ENCODE measurements around the gene STARD8.
"Not testable (repeated sequence)": the region's sequence is repeated elsewhere in the genome, so short reads cannot be mapped to it uniquely, and the experiment has no call there.

The STARD8 gene, protein sequence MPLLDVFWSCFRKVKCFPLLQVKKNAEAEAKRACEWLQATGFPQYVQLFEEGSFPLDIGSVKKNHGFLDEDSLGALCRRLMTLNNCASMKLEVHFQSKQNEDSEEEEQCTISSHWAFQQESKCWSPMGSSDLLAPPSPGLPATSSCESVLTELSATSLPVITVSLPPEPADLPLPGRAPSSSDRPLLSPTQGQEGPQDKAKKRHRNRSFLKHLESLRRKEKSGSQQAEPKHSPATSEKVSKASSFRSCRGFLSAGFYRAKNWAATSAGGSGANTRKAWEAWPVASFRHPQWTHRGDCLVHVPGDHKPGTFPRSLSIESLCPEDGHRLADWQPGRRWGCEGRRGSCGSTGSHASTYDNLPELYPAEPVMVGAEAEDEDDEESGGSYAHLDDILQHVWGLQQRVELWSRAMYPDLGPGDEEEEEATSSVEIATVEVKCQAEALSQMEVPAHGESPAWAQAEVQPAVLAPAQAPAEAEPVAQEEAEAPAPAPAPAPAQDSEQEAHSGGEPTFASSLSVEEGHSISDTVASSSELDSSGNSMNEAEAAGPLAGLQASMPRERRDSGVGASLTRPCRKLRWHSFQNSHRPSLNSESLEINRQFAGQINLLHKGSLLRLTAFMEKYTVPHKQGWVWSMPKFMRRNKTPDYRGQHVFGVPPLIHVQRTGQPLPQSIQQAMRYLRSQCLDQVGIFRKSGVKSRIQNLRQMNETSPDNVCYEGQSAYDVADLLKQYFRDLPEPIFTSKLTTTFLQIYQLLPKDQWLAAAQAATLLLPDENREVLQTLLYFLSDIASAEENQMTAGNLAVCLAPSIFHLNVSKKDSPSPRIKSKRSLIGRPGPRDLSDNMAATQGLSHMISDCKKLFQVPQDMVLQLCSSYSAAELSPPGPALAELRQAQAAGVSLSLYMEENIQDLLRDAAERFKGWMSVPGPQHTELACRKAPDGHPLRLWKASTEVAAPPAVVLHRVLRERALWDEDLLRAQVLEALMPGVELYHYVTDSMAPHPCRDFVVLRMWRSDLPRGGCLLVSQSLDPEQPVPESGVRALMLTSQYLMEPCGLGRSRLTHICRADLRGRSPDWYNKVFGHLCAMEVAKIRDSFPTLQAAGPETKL

DNA sequence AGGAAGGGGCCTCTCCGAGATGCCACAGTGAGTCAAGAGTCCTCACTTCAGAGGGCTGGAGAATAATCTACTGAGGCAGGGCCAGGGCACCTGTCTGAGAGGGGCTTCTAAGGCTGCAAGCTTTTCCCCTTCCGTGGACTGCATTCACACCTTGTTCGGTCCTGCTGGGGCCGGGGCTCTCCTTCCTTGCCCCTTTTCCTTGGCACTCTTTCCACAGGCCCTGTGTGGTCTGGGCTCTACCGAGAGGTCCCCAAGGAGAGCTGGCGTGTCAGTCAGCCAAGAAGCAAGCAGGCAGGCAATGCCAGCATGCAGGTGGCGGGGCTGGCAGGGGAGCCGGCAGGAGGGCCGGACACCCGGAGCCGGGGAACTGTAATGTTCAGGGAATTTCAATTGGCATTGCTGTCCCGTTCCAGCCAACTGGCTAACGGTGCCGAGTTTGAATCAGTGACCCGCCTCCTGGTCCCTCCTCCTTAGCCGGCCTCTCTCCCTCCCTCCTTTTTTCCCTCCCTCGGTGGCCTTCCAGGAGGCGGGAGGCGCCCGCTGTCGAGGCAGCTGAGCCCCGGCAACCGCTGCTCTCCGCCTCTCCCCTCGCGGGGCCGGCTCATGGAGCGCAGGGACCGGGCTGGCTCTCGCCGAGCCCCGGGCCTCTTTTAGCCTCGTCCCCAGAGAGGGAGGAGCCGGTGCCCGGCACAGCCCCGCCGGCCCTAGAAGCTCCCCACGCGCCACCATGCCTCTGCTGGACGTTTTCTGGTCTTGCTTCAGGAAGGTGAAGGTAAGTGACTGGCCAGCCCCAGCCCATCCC lies at the start of gene STARD8:
TSS of gene STARD8 (plus strand) at position 511 of the 802 bp plus-strand sequence. CDS start at position 728, 217 bp downstream.
- no peak for DNase-seq (ENCODE audit: low spot score)

DNA sequence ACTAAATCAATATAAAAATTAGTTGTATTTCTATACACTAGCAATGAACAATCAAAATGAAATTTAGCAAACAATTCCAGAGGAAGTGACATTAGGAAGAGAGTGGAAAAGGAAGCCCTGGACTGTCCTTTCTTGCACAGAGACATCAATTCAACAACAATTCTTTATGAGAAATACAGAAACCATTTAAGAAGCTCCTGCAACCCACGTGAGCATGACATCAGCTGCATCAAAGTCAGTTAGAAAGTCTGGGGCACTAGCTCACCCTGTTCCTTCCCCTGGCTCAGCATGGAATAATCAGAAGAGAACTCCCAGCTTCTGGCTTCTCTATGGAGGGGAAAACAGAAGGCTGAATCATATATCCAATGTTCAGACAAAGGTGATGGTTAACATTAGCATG lies 48.6 kb upstream of the STARD8 start:
- no peak for DNase-seq (ENCODE audit: low spot score)

GRCh38 chrX:68599256-68600152 lies 48.0 kb upstream of the STARD8 start:
- no peak for DNase-seq (ENCODE audit: low spot score)

DNA sequence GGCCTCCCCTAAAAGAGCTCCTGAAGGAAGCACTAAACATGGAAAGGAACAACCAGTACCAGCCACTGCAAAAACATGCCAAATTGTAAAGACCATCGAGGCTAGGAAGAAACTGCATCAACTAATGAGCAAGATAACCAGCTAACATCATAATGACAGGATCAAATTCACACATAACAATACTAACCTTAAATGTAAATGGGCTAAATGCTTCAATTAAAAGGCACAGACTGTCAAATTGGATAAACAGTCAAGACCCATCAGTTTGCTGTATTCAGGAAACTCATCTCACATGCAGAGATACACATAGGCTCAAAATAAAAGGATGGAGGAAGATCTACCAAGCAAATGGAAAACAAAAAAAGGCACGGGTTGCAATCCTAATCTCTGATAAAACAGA lies 43.2 kb upstream of the STARD8 start:
- DNase-seq (ENCODE audit: low spot score) = not testable (repeated sequence)

DNA sequence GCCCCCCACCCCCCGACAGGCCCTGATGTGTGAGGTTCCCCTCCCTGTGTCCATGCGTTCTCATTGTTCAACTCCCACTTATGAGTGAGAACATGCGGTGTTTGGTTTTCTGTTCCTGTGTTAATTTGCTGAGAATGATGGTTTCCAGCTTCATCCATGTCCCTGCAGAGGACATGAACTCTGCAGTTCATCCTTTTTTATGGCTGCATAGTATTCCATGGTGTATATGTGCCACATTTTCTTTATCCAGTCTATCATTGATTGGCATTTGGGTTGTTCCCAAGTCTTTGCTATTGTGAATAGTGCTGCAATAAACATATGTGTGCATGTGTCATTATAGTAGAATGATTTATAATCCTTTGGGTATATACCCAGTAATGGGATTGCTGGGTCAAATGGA lies 32.7 kb upstream of the STARD8 start:
- not testable (repeated sequence) for DNase-seq (ENCODE audit: low spot score)

DNA sequence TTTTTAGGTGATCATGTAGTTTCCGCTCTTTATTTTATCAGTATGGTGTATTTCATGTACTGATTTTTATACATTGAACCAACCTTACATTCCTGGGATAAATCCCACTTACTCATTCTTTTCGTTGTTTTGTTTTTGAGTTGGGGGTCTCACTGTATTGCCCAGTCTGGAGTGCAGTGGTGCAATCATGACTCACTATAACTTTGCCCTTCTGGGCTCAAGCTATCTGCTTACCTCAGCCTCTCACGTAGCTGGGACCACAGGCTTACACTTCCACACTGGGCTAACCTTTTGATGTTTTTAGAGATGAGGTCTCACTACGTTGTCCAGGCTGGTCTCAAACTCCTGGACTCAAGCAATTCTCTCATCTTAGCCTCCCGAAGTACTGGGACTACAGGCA lies 19.5 kb upstream of the STARD8 start:
- no peak for DNase-seq (ENCODE audit: low spot score)

GRCh38 chrX:68629936-68630335 lies 17.5 kb upstream of the STARD8 start:
- DNase-seq (ENCODE audit: low spot score) = not testable (repeated sequence)

GRCh38 chrX:68631336-68631735 lies 16.1 kb upstream of the STARD8 start:
- DNase-seq (ENCODE audit: low spot score) = no peak

DNA sequence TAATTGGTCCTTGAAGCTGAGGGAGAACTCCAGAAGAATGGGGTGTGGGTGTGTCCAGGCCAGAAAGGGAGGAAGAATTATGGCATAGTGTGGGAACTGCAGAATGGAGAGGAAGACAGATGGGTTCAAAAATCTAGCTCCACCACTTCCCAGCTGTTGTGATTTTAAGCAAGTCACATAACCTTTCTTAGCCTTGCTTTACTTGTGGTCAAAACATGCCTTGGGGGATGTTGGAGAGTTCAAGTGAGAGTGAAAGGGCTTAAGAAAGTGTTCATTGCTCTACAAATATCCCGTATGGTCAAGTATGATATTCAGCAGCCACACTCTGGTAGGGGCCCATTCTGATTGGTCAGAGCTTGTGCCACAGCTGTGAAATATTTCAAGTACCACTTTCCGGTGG lies 15.0 kb upstream of the STARD8 start:
- no peak for DNase-seq (ENCODE audit: low spot score)

DNA sequence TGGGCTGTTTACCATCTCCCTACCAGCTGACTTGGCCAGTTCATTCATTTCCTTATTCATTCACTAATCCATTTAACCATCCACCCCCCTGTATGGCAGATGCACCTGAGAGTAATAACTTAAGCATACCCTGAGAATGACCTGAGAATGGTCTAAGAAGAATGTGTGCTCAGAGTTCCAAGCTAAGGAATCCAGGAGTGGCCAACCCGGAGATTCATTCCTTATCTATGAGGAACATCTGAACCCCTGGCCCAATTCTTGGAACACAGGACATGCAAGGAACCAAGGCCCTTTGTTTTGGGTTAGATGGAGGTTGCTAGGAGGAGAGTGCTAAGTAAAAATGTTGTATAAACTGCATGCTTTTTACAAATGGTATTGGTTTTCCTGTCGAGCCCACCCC lies 13.5 kb upstream of the STARD8 start:
- no peak for DNase-seq (ENCODE audit: low spot score)

DNA sequence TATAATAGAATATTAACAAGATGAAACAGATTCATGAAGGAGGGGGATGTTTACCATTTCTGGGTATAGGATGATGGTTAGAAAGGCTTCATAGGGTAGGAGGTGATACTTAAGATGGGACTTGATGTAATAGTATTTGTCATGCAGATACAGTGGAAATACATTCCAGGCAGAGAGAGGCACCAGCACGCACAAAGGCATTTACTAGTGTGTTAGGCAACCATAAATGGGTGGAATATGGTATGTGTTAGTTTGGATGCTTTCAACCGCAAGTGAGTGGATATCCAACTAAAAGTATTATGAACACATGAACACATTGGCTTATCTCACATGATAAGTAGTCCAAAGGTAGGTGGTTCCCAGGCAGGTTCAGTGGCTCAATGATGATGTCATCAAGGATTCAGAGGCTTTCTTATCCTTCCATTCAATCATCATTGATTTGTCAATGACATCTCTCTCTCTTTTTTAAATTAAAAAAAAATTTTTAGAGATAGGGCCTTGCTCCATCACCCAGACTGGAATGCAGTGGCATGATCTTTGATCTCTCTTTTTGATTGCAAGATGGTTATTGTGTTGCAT lies 12.7 kb upstream of the STARD8 start:
- no peak for DNase-seq (ENCODE audit: low spot score)

- no peak for DNase-seq (ENCODE audit: low spot score)
These were observed 6.8 kb upstream of the STARD8 start for GRCh38 chrX:68640661-68641060.

- DNase-seq (ENCODE audit: low spot score) = no peak
These were observed 2.6 kb upstream of the STARD8 start for GRCh38 chrX:68644861-68645260.

GRCh38 chrX:68646421-68646820 lies 1.0 kb upstream of the STARD8 start:
- no peak for DNase-seq (ENCODE audit: low spot score)

DNA sequence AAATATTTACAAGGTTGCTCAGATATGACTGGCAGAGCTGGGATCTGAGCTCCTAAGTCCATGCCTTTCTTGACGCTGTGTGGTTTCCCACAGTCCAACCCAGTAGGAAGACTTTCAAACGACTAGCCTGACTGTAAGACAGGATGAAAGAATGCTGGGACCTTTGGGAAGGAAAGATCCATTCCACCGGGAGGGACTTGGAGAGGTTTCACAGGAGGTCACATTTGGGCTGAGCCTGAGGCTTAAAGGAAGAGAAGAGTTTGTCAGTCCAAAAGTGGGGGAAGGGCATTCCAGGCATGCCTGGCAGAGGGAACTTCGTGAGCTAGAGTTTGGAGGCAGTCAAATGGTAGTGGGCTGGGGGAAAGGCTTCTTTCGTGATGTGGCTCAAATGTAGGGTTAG lies 1.5 kb downstream of the STARD8 start:
- no peak for DNase-seq (ENCODE audit: low spot score)

DNA sequence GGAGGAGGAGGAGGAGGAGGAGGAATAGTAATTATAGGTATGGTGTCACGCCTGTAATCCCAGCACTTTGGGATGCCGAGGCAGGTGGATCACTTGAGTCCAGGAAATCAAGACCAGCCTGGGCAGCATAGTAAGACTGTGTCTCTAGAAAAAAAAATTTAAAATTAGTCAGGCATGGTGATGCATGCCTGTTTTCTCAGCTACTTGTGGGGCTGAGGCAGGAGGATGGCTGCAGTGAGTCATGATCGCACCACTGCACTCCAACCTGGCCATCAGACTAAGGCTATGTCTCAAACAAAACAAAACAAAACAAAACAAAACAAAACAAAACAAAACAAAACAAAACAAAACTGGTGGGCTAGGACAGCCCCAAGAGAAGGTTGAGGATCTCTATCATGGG lies 3.0 kb downstream of the STARD8 start:
- no peak for DNase-seq (ENCODE audit: low spot score)

- no peak for DNase-seq (ENCODE audit: low spot score)
These were observed 3.6 kb downstream of the STARD8 start for GRCh38 chrX:68651110-68651509.

- no peak for DNase-seq (ENCODE audit: low spot score)
These were observed 5.1 kb downstream of the STARD8 start for GRCh38 chrX:68652326-68653170.

DNA sequence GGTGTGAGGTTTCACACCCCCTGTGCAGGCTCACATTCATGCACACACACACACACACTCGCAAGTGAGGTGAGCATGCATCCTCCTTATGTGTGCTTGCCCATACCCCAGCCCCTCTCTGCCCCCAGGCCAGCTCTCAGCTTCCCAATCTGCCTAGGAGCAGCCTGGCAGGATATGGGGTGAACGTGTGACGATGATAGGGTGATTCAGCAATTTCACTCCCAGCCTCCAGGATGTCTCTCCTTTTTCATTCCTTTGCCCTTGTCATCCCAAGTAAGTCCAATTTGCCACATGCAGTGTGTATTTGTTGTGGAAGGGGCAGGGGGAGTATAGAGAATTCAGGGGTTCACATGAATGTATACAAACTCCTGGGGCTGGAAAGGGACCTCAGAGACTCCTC lies 7.2 kb downstream of the STARD8 start:
- DNase-seq (ENCODE audit: low spot score) = no peak
